Pericardium fibroblast (primary cell): ENCODE measurements around the gene OR2H1. TPM values are rescaled to one million over a fixed set of nuclear protein-coding genes. Genes with fewer than 3 reads are reported as not detected.

Experiments
- total RNA-seq: library from RNA; depleted of rRNA; stranded (reverse); fragments of >200 nt; gene quantifications from 2 replicates; pipeline ENCODE4 v1.2.3, GENCODE V29; 2015

The OR2H1 gene
- not detected in 2 replicates for total RNA-seq

DNA sequence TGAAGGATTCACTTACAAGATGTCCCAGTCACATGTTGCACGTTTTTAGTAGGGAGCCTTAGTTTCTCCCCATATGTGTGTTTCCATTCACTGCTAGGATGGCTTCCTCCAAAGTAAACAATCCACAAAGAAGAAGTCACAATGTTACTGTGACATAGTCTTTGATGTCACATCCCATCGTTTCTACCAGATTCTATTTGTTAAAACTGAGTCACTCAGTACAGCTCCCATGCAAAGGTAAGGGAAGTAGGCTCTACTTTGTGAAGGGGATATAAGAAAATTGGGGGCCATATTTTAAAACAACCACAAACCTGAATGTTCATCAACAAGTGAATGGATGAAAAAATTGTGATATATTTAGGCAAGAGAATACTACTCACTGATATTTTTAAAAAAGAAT lies at the start of gene OR2H1, which contains the start of gene OR11A1:
TSS of gene OR2H1 (plus strand) at position 185 of the 400 bp plus-strand sequence. CDS start 4,615 bp downstream, outside the sequence.
TSS of gene OR11A1 (minus strand) at position 101 of the 400 bp plus-strand sequence. CDS start 29,430 bp downstream, outside the sequence.

DNA sequence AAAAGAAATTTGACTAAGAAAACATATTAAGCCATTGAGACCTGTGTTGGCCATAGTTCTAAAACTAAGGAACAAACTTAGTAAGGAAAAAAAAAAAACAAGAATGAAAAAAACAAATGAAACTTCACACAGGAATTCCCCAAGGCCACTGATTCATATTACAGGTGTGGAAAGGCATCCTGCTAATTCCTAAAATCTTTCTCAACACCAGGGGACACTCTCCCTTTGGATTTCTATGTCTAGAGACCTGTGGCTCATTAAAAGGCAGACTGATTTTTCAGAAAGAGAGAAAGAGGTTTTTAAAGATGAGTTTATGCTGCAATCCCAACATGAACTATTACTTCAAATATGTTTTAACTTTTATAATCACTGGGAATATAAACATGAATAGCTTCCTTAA lies 42.4 kb upstream of the OR2H1 start, which contains the start of gene OR12D1:
TSS of gene OR12D1 (plus strand) at position 341 of the 400 bp plus-strand sequence.

DNA sequence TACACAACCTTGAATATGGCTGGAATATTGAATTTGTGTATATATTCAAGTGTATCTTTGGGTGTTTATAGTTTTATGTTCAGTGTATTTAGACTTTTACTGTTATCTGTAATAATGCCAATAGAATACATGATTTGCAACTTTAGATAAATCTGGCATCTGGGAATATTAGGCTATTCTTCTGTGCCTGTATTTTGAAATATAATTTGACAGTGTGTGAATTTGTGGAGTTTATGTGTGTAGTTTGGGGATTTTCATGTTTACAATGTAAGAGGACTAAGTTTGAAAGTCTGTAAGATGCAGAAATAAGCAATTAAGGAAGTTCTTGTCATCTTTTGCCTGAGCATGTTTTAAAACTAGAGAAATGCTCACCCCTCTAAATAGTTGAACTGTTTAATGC lies 17.9 kb upstream of the OR2H1 start, which contains the start of gene OR10C1:
TSS of gene OR10C1 (plus strand) at position 301 of the 400 bp plus-strand sequence. CDS start 710 bp downstream, outside the sequence.

DNA sequence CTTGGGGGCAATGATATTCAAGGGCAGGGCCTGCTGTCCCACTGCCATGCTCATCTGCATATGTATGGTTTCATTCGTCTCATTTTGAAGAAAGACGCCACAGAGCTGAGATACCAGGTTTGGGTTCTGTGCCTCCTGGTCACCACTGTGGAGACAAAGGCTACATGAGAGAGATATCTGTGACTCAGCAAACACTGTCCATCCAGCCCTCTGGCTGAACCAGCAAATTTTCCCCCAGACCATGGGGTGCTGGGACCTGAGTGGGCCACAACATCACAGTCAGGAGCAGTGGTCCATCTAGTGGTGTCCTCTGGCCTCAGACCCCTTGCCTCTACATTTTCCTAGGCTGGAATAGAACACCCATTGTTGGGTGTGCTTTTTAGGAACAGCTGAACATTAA lies 30.7 kb downstream of the OR2H1 start, which contains the start of gene MAS1L:
TSS of gene MAS1L (minus strand) at position 297 of the 400 bp plus-strand sequence. CDS start at position 243, 54 bp downstream.

Other genes starting within 250 kb of the OR2H1 start
- not detected in 2 replicates for gene OR14J1, start 155.5 kb upstream of the OR2H1 start, total RNA-seq
- not detected in 2 replicates for gene OR5V1, start 88.3 kb upstream of the OR2H1 start, total RNA-seq
- gene OR12D3, start 81.9 kb upstream of the OR2H1 start, total RNA-seq, result not detected in 2 replicates
- not detected in 2 replicates for gene OR12D2, start 61.5 kb upstream of the OR2H1 start, total RNA-seq
- not detected in 2 replicates for gene OR12D1, start 42.2 kb upstream of the OR2H1 start, total RNA-seq
- gene OR10C1, start 17.8 kb upstream of the OR2H1 start, total RNA-seq, result not detected in 2 replicates
- gene OR11A1, start 84 bp upstream of the OR2H1 start, total RNA-seq, result not detected in 2 replicates
- gene MAS1L, start 30.8 kb downstream of the OR2H1 start, total RNA-seq, result not detected in 2 replicates
- gene UBD, start 102.6 kb downstream of the OR2H1 start, total RNA-seq, result not detected in 2 replicates
- not detected in 2 replicates for gene OR2H2, start 128.0 kb downstream of the OR2H1 start, total RNA-seq
- 7.7 and 8.8 TPM in 2 replicates for gene GABBR1, start 176.0 kb downstream of the OR2H1 start, total RNA-seq
- gene MOG, start 199.9 kb downstream of the OR2H1 start, total RNA-seq, result not detected in 2 replicates
- not detected in 2 replicates for gene ZFP57, start 224.0 kb downstream of the OR2H1 start, total RNA-seq